HG02623 (cell line): ENCODE data around the gene DYNC1H1.

Experiments
- ATAC-seq: cut with Tn5 transposase; IDR thresholded peaks from one replicate; pipeline ENCODE4 v1.9.1; 2021; ENCODE audit warnings: moderate library complexity; ENCODE audit not compliant: unreplicated experiment

The DYNC1H1 gene

DNA sequence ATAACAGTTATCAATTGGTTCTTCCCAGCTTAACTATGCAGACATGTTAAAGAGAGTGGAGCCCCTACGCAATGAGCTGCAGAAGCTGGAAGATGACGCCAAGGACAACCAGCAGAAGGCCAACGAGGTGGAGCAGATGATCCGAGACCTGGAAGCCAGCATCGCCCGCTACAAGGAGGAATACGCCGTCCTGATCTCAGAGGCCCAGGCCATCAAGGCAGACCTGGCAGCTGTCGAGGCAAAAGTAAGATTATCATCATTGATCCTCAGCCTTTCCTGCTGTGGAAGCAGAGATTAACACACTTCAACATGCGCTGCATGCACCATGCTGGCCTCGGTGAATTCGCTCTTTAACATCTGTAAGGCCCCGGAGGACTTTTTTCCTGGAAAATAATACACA, 68.9 kb downstream of the DYNC1H1 start:
- no peak for ATAC-seq

DNA sequence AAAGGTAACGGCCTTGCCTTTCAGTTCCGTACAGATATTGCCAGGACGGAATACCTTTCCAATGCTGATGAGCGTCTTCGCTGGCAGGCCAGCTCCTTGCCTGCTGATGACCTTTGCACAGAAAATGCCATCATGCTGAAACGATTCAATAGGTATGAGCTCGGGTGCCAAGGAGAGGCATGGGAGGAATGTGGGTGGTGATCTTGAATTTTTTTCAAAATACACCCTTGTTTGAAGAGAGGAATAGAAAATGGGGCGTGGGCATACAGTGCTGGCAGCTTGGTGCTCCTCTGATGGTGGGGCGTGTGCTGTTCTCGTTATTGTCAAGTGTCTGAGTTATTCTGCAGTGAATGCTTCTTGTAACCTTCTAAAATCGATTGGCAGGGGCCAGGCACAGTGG, 69.9 kb downstream of the DYNC1H1 start:
- no peak for ATAC-seq

DNA sequence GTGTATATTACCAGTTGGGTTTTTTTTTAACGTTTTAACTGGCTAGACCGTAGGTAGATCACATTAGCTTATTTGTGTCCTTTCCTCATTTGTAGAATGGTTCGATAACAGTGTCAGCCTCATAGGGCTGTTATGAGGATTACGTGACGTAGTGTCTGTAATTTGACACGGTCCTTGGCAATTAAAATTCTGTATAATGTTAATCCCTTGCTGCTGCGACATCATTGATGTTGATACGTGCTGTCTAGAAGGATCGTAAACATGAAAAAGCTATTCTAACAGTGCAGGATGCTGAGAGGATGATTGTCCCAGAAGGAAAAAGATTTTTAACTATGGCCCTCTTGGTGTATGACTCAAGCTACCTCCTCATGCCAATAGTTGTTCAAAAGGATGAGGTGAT, 71.5 kb downstream of the DYNC1H1 start:
- ATAC-seq: no peak

DNA sequence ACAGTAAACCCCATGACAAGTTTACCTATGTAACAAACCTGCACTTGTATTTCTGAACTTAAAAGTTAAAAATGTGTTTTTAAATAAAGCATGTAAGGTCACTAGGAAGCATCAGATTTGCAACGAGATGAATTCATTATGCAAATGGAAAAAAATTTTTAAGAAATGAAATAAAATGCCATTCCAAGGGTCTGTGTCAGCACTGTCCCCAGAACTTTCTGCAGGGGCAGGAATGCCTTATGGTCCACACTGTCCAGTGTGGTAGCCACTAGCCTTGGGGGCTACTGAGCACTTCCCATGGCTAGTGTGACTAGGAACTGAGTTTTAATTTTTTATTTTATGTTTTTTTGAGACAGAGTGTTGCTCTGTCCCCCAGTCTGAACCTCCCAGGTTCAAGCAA, 73.3 kb downstream of the DYNC1H1 start:
- ATAC-seq: no peak

DNA sequence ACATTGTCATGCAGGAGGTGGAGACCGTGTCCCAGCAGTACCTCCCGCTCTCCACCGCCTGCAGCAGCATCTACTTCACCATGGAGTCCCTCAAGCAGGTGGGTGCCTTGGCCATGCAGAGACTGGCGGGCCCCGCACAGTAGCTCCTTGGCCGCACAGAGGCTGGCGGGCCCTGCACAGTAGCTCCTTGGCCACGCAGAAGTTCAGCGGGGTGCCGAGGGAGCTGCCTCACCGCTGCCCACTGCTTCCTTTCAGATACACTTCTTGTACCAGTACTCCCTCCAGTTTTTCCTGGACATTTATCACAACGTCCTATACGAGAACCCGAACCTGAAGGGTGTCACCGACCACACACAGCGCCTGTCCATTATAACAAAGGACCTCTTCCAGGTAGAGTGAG, 74.8 kb downstream of the DYNC1H1 start:
- ATAC-seq: no peak

DNA sequence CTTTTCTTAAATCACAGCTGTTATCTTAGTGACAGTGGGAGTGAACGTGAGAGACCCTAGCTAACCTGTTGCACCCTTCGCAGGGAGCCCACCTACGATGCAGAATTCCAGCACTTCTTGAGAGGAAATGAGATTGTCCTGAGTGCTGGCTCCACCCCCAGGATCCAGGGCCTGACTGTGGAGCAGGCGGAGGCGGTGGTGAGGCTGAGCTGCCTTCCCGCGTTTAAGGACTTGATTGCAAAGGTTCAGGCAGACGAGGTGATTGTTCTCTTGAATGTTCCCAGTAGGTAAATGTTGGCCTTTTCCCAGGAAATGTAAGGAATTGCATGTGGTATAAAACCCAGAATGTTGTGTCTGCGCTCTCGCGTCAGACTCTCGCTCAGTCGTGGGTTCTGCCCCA, 75.8 kb downstream of the DYNC1H1 start:
- no peak for ATAC-seq

DNA sequence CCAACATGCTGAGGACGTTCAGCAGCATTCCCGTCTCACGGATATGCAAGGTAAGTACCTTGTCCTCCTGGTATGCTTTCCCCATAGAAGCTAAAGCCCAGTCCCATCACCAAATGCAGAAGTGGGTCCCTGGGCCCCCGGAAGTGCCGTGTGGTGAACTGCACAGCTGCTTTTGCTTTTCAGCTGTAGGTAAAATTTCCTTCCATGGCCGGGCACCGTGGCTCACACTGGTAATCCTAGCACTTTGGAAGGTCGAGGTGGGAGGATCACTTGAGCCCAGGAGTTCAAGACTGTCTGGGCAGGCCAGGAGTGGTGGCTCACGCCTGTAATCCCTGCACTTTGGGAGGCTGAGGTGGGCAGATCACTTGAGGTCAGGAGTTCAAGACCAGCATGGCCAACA, 78.3 kb downstream of the DYNC1H1 start:
- no peak for ATAC-seq

DNA sequence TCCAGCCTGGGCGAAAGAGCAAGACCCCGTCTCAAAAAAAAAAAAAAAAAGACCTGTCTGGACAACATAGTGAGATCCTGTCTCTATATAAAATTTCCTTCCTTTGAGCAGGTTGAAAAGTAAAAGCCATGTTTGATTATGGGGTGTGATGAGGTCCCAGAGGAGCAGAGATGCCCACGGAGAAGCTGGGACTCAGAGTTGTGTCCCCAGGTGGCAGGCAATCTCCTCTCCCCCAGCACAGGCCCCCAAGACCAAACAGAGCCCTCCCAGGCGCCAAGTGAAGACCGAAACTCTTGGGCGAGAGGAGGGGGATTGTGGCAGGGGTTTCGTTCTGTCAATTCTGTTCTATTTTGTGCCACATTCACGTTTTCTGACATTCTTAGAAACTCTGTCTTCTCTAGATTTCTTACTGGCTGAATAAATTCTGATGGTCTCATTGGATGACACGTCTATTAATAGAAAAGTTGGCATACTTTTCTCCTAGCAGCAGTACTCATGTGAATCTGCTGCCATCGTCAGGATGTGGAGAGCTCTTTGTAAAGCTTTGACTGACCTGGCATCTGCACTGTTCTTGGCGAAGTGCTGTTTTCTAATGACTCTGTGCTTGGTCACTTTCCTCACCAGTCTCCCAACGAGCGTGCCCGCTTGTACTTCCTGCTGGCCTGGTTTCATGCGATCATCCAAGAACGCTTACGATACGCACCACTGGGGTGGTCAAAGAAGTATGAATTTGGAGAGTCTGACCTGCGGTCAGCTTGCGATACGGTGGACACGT, 79.1 kb downstream of the DYNC1H1 start:
- ATAC-seq: no peak

DNA sequence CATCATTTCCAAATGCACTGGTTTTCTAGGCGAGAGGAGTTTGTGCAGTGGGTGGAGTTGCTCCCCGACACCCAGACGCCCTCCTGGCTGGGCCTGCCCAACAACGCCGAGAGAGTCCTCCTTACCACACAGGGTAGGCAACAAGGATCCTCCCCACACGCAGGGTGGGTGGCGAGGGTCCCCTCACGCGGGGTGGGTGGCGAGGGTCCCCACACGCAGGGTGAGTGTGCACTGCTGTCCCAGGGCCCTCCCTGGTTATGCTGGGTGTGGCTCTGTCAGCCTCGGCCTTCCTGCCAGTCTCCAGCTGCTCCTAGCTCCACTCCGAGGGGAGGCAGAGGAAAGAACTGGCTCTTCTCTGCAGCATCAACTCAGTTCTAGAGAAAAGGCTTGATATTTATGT, 80.2 kb downstream of the DYNC1H1 start:
- no peak for ATAC-seq

DNA sequence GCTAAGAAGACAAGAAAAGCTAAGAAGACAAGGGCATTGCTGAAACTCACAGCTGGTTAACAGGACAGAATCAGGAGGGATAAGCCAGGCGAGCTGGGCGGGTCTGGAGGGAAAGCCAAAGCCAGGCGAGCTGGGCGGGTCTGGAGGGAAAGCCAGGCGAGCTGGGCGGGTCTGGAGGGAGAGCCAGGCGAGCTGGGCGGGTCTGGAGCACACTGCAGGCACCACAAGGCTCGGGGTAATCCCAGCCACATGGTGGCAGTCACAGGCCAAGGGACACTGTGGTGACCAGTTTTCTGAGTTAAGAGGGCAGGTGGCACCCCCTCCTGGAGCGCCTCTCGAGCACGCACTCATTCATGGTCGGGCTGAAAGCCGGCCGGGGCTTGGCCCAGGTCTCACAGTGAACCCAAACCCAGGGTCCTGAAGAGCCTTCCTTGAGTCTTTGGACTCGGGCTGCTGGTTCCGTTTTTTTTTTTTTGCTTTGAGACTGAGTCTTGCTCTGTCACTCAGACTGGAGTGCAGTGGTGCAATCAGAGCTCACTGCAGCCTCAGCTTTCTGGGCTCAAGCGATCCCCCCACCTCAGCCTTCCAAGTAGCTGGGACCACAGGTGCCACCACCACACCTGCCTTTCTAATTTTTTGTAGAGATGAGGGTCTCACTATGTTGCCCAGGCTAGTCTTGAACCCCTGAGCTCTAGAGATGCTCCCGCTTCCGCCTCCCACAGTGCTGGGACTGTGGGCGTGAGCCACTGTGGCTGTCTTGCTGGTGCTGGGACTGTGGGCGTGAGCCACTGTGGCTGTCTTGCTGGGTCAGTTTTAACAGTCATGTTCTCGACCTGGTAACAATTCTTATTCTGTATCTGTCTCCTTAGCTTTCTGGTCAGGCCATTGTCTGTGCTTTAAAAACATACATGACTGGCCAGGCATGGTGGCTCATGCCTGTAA, 82.2 kb downstream of the DYNC1H1 start:
- no peak for ATAC-seq

DNA sequence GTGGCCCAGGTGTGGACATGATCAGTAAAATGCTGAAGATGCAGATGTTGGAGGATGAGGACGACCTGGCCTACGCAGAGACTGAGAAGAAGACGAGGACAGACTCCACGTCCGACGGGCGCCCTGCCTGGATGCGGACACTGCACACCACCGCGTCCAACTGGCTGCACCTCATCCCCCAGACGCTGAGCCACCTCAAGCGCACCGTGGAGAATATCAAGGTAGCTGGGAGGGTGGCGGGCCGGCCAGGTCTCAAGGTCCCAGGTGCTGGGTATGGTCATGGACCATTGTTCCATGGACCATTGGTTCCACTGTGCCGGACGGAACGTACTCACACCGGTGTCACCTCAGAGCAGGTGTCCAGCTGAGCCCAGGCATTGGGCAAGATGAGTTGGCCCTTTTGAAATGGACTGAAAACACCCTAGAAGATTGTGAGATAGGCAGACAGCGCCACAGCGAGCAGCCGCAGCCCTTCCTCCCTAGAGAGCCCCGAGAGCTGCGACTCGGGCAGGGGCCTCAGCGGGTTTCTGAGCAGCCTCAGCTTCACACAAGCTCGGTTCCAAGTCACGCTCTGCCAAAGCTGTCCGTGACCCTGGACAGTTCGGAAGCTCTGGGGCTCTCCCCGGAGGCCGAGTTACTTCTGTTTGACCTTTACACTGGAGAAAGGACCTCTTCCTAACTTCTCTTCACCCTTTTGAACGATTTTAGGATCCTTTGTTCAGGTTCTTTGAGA, 83.6 kb downstream of the DYNC1H1 start:
- ATAC-seq: no peak

DNA sequence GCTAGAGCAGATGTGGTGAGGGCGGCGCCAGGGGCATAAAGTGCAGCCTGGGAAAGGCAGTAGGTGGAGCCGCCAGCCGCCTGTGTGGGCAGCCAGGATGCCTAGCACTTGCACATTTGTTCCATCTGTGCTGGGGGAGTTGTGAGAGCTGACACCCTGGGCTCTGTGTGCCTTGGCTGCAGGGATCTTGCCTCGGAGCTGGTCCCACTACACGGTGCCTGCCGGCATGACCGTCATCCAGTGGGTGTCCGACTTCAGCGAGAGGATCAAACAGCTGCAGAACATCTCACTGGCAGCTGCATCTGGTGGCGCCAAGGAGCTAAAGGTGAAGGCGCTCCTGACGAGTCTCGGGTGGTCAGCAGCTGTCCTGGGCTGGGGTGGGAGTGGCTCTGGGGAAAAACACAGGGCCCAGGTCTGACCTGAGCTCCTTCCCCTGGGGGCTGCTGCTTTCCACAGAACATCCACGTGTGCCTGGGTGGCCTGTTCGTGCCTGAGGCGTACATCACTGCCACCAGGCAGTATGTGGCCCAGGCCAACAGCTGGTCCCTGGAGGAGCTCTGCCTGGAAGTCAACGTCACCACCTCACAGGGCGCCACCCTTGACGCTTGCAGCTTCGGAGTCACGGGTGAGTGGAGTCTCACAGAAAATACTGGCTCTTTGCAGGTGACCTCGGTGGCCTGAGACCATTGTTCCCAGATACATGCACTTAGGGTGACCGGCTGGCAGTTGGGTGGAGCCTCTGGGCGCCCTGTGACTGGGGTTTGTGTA, 85.1 kb downstream of the DYNC1H1 start:
- ATAC-seq: no peak

DNA sequence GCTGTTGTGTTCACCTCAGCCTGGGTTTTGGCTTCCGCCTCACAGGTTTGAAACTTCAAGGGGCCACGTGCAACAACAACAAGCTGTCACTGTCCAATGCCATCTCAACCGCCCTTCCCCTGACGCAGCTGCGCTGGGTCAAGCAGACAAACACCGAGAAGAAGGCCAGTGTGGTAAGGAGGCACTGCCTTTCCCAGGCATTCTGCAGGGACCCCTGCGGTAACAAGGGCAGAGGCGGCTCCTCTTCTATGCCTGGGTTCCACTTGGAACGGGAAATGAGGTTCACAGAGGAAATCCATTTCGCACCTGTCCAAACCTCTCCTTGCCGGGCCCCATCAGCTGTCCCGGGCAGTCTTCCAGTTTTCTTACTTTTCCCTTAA, 85.6 kb downstream of the DYNC1H1 start:
- ATAC-seq: no peak

DNA sequence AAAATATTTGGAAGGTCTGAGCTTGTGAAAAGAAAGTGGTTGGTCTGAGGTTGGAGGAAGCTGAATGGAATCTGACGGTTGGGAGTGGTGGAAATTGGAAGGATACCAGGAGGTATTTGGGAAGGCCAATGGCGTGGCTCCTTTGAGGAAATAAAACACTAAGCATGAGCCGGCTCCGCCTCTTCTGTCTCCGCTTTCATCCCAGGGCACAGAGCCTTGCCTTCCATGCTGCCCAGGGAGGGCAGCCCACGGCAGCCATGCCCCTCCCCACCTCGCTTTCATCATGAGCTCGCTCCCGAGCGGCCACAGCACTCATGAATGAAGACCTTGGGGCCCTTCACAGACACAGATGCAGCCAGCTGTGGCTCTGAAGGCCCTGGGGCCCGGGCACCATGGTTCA, 86.3 kb downstream of the DYNC1H1 start:
- ATAC-seq: no peak

DNA sequence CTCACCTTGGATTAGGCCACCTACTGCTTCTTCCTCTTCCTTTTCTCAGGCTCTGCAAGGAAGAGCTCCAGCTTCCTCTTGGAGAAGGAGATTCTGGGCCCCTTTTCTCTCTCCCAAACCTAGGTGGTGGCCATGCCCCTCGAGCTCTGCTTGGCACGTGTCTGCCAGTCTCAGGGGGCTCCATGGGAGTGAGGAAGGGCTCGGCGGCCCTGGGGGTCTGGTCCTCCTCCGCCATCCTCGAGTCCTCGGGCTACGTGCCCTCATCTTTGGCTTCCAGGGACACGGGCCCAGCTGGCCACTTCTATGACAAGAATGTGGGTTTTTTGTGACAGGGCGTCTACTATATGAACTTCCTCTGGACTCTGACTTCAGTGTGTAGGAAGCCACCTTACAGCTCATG, 88.1 kb downstream of the DYNC1H1 start:
- ATAC-seq: no peak

DNA sequence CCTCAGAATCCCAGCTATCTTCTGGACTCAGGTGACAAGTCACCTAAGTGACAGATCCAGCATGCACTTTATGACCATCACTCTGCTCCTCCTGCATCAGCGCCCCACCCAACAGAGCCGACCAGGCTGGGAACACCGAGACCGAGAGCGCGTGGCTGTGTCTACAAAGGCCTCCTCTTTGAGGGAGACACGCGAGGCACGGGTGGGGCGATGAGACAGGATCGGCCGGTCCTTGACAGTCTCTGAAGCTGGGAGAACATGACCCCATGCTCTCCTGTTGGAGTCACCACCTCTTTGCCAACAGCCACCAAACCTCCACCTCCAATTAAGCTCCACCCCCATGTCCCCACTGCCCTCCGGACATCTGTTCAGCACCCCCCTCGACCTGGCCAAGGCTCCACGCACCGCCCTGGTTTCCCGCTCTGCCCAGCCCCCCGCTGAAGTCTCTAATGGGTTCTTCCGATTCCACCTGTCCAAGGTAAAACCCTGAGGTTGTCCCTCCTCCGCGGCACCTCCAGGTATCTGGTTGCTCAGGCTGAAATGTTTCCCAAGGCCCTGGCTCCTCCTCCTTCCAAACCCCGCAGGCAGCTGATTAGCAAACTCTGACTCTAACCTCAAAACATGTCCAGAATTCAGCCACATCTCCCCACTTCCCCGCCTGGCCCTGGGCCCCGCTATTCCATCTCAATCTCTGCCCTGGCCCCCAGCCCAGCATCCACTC, 91.0 kb downstream of the DYNC1H1 start:
- no peak for ATAC-seq

DNA sequence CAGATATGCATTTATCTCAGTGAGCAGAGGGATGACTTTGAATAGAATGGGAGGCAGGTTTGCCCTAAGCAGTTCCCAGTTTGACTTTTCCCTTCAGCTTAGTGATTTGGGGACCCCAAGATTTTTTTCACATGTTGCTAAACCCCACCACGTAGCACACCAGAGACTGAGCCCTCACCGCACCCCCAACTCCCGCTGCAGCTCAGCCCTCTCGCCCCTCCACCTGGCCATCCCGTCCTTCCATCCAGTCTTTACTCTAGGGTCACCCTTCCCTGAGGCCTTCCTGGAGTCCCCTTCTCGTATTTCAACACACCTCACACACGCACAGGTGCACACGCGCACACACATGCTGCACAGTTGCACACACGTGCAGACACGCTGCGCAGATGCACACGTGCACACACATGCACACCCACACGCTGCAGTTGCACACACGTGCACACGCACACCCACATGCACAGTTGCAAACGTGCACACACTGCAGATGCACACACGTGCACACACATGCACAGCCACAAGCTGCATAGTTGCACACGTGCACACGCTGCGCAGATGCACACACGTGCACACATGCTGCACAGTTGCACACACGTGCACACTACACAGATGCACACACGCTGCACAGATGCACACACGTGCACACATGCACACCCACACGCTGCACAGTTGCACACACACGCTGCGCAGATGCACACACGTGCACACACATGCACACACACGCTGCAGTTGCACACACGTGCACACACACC, 92.5 kb downstream of the DYNC1H1 start:
- ATAC-seq: no peak

DNA sequence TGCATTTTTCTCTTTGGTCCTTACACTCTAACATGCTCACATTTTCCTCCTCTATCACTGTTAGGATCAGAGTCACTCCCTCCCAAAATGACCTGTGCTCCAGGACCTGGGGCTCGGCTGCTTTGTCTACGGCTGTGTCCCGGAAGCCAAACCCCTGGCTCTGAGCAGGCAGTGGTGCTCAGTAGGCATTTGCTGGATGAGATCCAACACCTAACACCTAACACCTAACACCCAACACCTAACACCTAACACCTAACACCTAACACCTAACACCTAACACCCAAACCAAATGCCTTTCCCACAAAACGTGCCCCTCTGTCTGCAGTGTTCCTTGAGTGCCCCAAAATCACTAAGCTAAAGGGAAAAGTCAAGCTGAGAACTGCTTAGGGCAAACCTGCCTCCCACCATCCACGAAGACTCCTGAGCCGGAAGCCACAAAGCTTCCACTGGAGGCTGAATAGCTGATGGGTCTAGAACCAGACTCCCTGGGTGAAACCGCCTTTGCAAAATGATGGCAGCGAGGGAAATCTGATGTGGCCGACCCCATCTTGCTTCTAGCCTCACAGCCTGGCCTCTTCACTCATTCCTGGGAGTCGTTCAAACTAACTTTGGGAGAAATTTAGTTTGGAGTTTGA, 93.2 kb downstream of the DYNC1H1 start:
- ATAC-seq: no peak

DNA sequence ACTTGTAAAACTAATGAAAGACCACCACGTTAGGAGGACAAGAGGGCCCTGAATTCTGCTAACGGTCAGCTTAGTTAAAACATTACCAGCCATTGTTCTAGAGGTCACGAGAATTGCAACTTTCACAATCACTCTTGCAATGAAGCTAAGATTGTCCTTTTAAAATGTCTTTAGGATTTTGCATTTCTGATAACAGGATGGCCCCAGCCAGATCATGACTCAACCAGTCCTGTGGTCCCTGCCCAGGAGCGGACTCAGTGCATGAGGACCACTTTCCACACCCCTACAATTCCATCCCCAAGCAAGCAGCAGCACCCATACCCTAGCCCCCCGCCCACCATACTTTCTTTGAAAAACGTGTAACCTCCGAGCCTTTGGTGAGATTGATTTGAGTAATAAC, 93.8 kb downstream of the DYNC1H1 start:
- no peak for ATAC-seq
